ENCODE data around the gene TTC28.
"Not testable (repeated sequence)": the region's sequence is repeated elsewhere in the genome, so short reads cannot be mapped to it uniquely, and the experiment has no call there.

TTC28 gene

DNA sequence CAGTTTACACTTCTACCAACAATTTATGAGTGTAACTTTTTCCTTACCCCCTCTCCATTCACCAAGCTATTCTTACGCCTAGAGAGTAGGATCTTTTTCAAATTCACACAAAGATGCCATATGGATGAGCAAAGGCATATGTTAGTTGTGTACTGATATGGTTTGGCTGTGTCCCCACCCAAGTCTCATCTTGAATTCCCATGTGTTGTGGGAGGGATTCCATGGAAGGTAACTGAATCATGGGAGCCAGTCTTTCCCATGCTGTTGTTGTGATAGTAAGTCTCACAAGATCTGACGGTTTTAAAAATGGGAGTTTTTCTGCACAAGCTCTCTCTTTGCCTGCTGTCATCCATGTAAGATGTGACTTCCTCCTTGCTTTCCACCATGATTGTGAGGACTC, 40.3 kb downstream of the TTC28 start:
- no peak overlapping the region for H3K27ac ChIP-seq (ENCODE audit: low read depth in 2 of 2, low read length in 2 of 2)
- no peak overlapping the region for H3K9ac ChIP-seq (ENCODE audit: low read depth in 1 of 2, low read length in 2 of 2)
- no peaks in the 10 kb centered on the region for H3K4me1 ChIP-seq (ENCODE audit: control insufficient read depth in 2 of 2, insufficient read depth in 2 of 2, low read length in 2 of 2)
- H3K4me3 ChIP-seq (ENCODE audit: low read length in 2 of 2): no peak overlapping the region
- H3K36me3 ChIP-seq (ENCODE audit: control insufficient read depth in 2 of 2, insufficient read depth in 2 of 2, low read length in 2 of 2): no peaks in the 10 kb centered on the region
- H3K9me3 ChIP-seq (ENCODE audit: control insufficient read depth in 2 of 2, low read length in 2 of 2): no peaks in the 10 kb centered on the region
- H3K27me3 ChIP-seq (ENCODE audit: control insufficient read depth in 2 of 2, insufficient read depth in 2 of 2, low read length in 2 of 2): no peaks in the 10 kb centered on the region

DNA sequence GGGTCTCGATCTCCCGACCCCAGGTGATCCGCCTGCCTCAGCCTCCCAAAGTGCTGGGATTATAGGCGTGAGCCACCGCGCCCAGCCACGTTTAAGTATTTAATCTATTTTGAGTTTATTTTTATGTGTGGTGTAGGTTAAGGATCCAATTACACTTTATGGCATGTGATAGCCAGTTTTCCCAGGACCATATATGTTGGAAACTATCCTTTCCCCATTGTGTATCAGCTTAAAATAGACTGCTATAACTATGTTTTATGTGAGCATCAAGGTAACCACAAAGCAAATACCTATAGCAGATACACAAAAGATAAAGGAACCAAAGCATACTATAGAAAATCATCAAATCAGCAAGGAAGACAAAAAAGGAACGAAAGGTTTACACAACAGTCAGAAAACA, 42.4 kb downstream of the TTC28 start:
- Histone ChIP-seq H3K36me3 (ENCODE audit: control insufficient read depth in 2 of 2, insufficient read depth in 2 of 2, low read length in 2 of 2) (no peaks in the 10 kb centered on the region), H3K27me3 (ENCODE audit: control insufficient read depth in 2 of 2, insufficient read depth in 2 of 2, low read length in 2 of 2) (no peaks in the 10 kb centered on the region)

DNA sequence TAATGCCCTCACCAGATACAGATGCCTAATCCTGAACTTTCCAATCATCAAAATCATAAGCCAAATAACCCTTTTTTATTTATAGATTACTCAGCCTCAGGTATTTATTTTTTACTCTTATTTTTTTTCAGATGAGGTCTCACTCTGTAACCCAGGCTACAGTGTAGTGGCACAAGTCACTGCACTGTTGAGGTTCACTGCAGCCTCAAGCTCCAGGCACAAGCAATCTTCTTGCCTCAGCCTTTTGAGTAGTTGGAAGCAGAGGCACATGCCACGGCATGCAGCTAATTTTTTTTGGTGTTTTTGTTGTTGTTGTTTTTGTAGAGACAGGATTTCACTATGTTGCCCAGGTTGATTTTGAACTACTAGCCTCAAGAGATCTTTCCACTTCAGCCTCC, 49.5 kb downstream of the TTC28 start:
- Histone ChIP-seq H3K4me1 (ENCODE audit: control insufficient read depth in 2 of 2, insufficient read depth in 2 of 2, low read length in 2 of 2) (no peaks in the 10 kb centered on the region), H3K27ac (ENCODE audit: low read depth in 2 of 2, low read length in 2 of 2) (no peak overlapping the region), H3K9me3 (ENCODE audit: control insufficient read depth in 2 of 2, low read length in 2 of 2) (no peaks in the 10 kb centered on the region), H3K9ac (ENCODE audit: low read depth in 1 of 2, low read length in 2 of 2) (no peak overlapping the region), H3K27me3 (ENCODE audit: control insufficient read depth in 2 of 2, insufficient read depth in 2 of 2, low read length in 2 of 2) (no peaks in the 10 kb centered on the region), H3K4me3 (ENCODE audit: low read length in 2 of 2) (no peak overlapping the region), H3K36me3 (ENCODE audit: control insufficient read depth in 2 of 2, insufficient read depth in 2 of 2, low read length in 2 of 2) (no peaks in the 10 kb centered on the region)

More for the DNA sequence above, 42.4 kb downstream of the TTC28 start:
- no peak overlapping the region for H3K9ac ChIP-seq (ENCODE audit: low read depth in 1 of 2, low read length in 2 of 2)
- H3K9me3 ChIP-seq (ENCODE audit: control insufficient read depth in 2 of 2, low read length in 2 of 2): no peaks in the 10 kb centered on the region
- H3K27ac ChIP-seq (ENCODE audit: low read depth in 2 of 2, low read length in 2 of 2): no peak overlapping the region
- no peak overlapping the region for H3K4me3 ChIP-seq (ENCODE audit: low read length in 2 of 2)
- no peaks in the 10 kb centered on the region for H3K4me1 ChIP-seq (ENCODE audit: control insufficient read depth in 2 of 2, insufficient read depth in 2 of 2, low read length in 2 of 2)

DNA sequence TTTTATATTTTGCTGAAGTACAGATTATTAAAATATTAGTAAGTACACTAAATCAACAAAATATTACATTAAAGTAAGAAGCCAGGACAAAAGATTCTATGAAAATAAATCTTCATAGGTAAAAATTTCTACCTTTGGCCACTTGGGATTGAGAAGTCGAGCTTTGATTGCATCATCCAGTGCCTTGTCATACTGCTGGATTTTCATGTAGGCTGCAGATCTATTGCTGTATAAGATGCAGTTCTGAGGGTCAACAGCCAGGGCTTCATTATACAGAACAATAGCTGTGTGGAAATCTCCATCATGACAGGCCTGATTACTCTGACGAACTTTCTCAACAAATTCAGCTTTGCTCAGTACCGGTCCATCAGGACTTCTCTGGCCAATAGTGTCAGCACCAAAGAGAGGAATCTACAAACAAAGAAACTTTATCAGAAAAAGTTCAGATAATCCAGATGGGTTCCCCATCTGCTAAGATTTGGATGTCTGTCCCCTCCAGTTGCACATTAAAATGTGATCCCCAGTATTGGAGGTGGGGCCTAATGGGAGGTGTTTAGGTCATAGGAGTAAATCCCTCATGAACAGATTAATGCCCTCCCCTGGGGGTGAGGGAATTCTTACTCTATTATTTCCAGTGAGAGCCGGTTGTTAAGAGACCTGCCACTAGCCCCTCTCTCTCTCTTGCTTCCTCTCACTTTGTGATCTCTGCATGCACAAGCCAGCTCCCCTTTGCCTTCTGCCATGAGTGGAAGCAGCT, 50.0 kb downstream of the TTC28 start:
- H3K27ac ChIP-seq (ENCODE audit: low read depth in 2 of 2, low read length in 2 of 2): no peak overlapping the region
- no peak overlapping the region for H3K9ac ChIP-seq (ENCODE audit: low read depth in 1 of 2, low read length in 2 of 2)
- no peaks in the 10 kb centered on the region for H3K36me3 ChIP-seq (ENCODE audit: control insufficient read depth in 2 of 2, insufficient read depth in 2 of 2, low read length in 2 of 2)
- H3K27me3 ChIP-seq (ENCODE audit: control insufficient read depth in 2 of 2, insufficient read depth in 2 of 2, low read length in 2 of 2): no peaks in the 10 kb centered on the region
- H3K9me3 ChIP-seq (ENCODE audit: control insufficient read depth in 2 of 2, low read length in 2 of 2): no peaks in the 10 kb centered on the region
- H3K4me3 ChIP-seq (ENCODE audit: low read length in 2 of 2): no peak overlapping the region
- H3K4me1 ChIP-seq (ENCODE audit: control insufficient read depth in 2 of 2, insufficient read depth in 2 of 2, low read length in 2 of 2): no peaks in the 10 kb centered on the region

DNA sequence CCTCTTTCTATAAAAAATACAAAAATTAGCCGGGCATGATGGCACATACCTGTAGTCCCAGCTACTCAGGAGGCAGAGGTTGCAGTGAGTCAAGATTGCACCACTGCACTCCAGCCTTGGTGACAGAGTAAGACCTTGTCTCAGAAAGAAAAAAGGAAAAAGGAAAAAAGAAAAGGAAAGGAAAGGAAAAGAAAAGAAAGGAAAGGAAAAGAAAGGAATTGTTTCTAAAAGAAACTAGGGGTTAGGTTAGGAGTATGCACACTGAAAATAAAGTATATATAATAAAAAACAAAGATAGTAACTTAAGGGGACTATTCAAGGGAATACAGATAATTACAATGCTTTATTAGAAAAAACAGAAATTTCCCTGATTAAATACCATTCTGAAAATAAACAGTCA, 50.9 kb downstream of the TTC28 start:
- Histone ChIP-seq H3K4me1 (ENCODE audit: control insufficient read depth in 2 of 2, insufficient read depth in 2 of 2, low read length in 2 of 2) (no peaks in the 10 kb centered on the region), H3K27me3 (ENCODE audit: control insufficient read depth in 2 of 2, insufficient read depth in 2 of 2, low read length in 2 of 2) (no peaks in the 10 kb centered on the region), H3K9ac (ENCODE audit: low read depth in 1 of 2, low read length in 2 of 2) (no peak overlapping the region), H3K9me3 (ENCODE audit: control insufficient read depth in 2 of 2, low read length in 2 of 2) (no peaks in the 10 kb centered on the region), H3K27ac (ENCODE audit: low read depth in 2 of 2, low read length in 2 of 2) (no peak overlapping the region), H3K36me3 (ENCODE audit: control insufficient read depth in 2 of 2, insufficient read depth in 2 of 2, low read length in 2 of 2) (no peaks in the 10 kb centered on the region), H3K4me3 (ENCODE audit: low read length in 2 of 2) (no peak overlapping the region)

- Histone ChIP-seq H3K4me1 (ENCODE audit: control insufficient read depth in 2 of 2, insufficient read depth in 2 of 2, low read length in 2 of 2) (no peaks in the 10 kb centered on the region), H3K4me3 (ENCODE audit: low read length in 2 of 2) (no peak overlapping the region), H3K36me3 (ENCODE audit: control insufficient read depth in 2 of 2, insufficient read depth in 2 of 2, low read length in 2 of 2) (no peaks in the 10 kb centered on the region), H3K27ac (ENCODE audit: low read depth in 2 of 2, low read length in 2 of 2) (no peak overlapping the region), H3K9ac (ENCODE audit: low read depth in 1 of 2, low read length in 2 of 2) (no peak overlapping the region), H3K9me3 (ENCODE audit: control insufficient read depth in 2 of 2, low read length in 2 of 2) (no peaks in the 10 kb centered on the region), H3K27me3 (ENCODE audit: control insufficient read depth in 2 of 2, insufficient read depth in 2 of 2, low read length in 2 of 2) (no peaks in the 10 kb centered on the region)
Measured at GRCh38 chr22:28627791-28628190, 51.8 kb downstream of the TTC28 start.

DNA sequence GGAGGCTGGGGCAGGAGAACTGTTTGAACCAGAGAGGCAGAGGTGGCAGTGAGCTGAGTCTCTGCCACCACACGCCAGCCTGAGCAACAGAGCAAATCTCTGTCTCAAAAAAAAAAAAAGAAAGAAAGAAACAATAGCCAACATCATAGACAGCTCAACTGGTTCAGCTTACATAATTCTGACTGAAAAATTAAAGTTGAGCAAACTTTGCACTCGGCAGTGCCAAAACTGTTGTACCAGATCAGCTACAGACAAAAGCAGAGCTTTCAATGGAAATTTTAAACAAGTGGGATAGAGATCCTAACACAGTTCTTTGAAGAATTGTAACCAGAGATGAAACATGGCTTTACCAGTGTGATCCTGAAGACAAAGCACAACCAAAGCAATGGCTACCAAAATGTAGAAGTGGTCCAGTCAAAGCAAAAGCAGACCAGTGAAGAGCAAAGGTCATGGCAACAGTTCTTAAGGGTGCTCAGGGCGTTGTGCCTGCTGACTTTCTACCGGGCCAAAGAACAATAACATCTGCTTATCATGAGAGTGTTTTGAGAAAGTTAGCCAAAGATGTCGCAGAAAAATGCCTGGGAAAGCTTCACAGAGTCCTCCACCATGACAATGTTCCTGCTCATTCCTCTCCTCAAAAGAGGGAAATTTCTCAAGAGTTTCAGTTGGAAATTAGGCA, 59.3 kb downstream of the TTC28 start:
- Histone ChIP-seq H3K9me3 (ENCODE audit: control insufficient read depth in 2 of 2, low read length in 2 of 2) (no peaks in the 10 kb centered on the region), H3K27ac (ENCODE audit: low read depth in 2 of 2, low read length in 2 of 2) (no peak overlapping the region), H3K27me3 (ENCODE audit: control insufficient read depth in 2 of 2, insufficient read depth in 2 of 2, low read length in 2 of 2) (no peaks in the 10 kb centered on the region), H3K4me1 (ENCODE audit: control insufficient read depth in 2 of 2, insufficient read depth in 2 of 2, low read length in 2 of 2) (no peaks in the 10 kb centered on the region), H3K4me3 (ENCODE audit: low read length in 2 of 2) (no peak overlapping the region), H3K36me3 (ENCODE audit: control insufficient read depth in 2 of 2, insufficient read depth in 2 of 2, low read length in 2 of 2) (no peaks in the 10 kb centered on the region), H3K9ac (ENCODE audit: low read depth in 1 of 2, low read length in 2 of 2) (no peak overlapping the region)

GRCh38 chr22:28619236-28619635, 60.4 kb downstream of the TTC28 start:
- H3K36me3 ChIP-seq (ENCODE audit: control insufficient read depth in 2 of 2, insufficient read depth in 2 of 2, low read length in 2 of 2): no peaks in the 10 kb centered on the region
- no peaks in the 10 kb centered on the region for H3K27me3 ChIP-seq (ENCODE audit: control insufficient read depth in 2 of 2, insufficient read depth in 2 of 2, low read length in 2 of 2)
- H3K27ac ChIP-seq (ENCODE audit: low read depth in 2 of 2, low read length in 2 of 2): no peak overlapping the region
- no peaks in the 10 kb centered on the region for H3K9me3 ChIP-seq (ENCODE audit: control insufficient read depth in 2 of 2, low read length in 2 of 2)
- no peaks in the 10 kb centered on the region for H3K4me1 ChIP-seq (ENCODE audit: control insufficient read depth in 2 of 2, insufficient read depth in 2 of 2, low read length in 2 of 2)
- H3K4me3 ChIP-seq (ENCODE audit: low read length in 2 of 2): no peak overlapping the region
- no peak overlapping the region for H3K9ac ChIP-seq (ENCODE audit: low read depth in 1 of 2, low read length in 2 of 2)

- not testable (repeated sequence) for H3K36me3 ChIP-seq (ENCODE audit: control insufficient read depth in 2 of 2, insufficient read depth in 2 of 2, low read length in 2 of 2); H3K27ac ChIP-seq (ENCODE audit: low read depth in 2 of 2, low read length in 2 of 2); H3K4me3 ChIP-seq (ENCODE audit: low read length in 2 of 2); H3K9ac ChIP-seq (ENCODE audit: low read depth in 1 of 2, low read length in 2 of 2); H3K9me3 ChIP-seq (ENCODE audit: control insufficient read depth in 2 of 2, low read length in 2 of 2); H3K4me1 ChIP-seq (ENCODE audit: control insufficient read depth in 2 of 2, insufficient read depth in 2 of 2, low read length in 2 of 2); H3K27me3 ChIP-seq (ENCODE audit: control insufficient read depth in 2 of 2, insufficient read depth in 2 of 2, low read length in 2 of 2)
Measured at GRCh38 chr22:28615423-28615822, 64.2 kb downstream of the TTC28 start.

DNA sequence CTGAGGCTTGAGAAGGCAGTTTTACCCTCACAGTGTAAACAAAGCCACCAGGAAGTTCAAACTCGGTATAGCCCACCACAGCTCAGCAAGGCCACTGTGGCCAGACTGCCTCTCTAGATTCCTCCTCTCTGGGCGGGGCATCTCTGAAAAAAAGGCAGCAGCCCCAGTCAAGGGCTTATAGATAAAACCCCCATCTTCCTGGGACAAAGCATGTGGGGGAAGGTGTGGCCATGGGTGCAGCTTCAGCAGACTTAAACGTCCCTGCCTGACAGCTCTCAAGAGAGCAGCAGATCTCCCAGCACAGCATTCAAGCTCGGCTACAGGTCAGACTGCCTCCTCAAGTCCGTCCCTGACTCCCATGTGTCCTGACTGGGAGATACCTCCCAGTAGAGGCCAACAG, 69.7 kb downstream of the TTC28 start:
- Histone ChIP-seq H3K4me1 (ENCODE audit: control insufficient read depth in 2 of 2, insufficient read depth in 2 of 2, low read length in 2 of 2) (no peaks in the 10 kb centered on the region), H3K9ac (ENCODE audit: low read depth in 1 of 2, low read length in 2 of 2) (no peak overlapping the region), H3K4me3 (ENCODE audit: low read length in 2 of 2) (no peak overlapping the region), H3K9me3 (ENCODE audit: control insufficient read depth in 2 of 2, low read length in 2 of 2) (no peaks in the 10 kb centered on the region), H3K27me3 (ENCODE audit: control insufficient read depth in 2 of 2, insufficient read depth in 2 of 2, low read length in 2 of 2) (no peaks in the 10 kb centered on the region), H3K27ac (ENCODE audit: low read depth in 2 of 2, low read length in 2 of 2) (no peak overlapping the region), H3K36me3 (ENCODE audit: control insufficient read depth in 2 of 2, insufficient read depth in 2 of 2, low read length in 2 of 2) (no peaks in the 10 kb centered on the region)

Measured in mucosa of rectum (tissue), 2 donors.